GM23338 (cell line): Measurements from ENCODE around the gene TTLL8. TPM values are rescaled to one million over a fixed set of nuclear protein-coding genes. Genes with fewer than 3 reads are reported as not detected.

Experiments
- ATAC-seq: fragments of 200-7000 bp; cut with Tn5 transposase; 3 replicates; pipeline ENCODE4 v1.9.1; 2020
- DNase-seq: peaks from one replicate; pipeline ENCODE4 v3.0.0-alpha.2; 2015; ENCODE audit warnings: low spot score
- H2AFZ ChIP-seq: fragments of 200-600 bp; sonication (generic); 2 replicates; pipeline ENCODE4 v1.8.0; 2016; ENCODE audit warnings: antibody characterized with exemption, mild to moderate bottlenecking, moderate library complexity
- H3F3A ChIP-seq: fragments of 200-600 bp; sonication (generic); replicated peaks from 2 replicates; pipeline ENCODE4 v1.8.0; 2017; ENCODE audit warnings: antibody characterized with exemption, mixed run types, low read depth
- H3K27ac ChIP-seq: fragments of 200-600 bp; sonication (generic); 2 replicates; pipeline ENCODE4 v1.6.1; 2016; ENCODE audit warnings: low read depth
- H3K27me3 ChIP-seq: fragments of 200-600 bp; sonication (generic); 2 replicates; pipeline ENCODE4 v1.8.0; 2016; ENCODE audit warnings: mild to moderate bottlenecking, mixed run types, moderate library complexity; ENCODE audit not compliant: insufficient read depth
- H3K36me3 ChIP-seq: fragments of 200-600 bp; sonication (generic); 2 replicates; pipeline ENCODE4 v1.8.0; 2016; ENCODE audit warnings: mild to moderate bottlenecking; ENCODE audit not compliant: insufficient read depth
- H3K4me1 ChIP-seq: fragments of 200-600 bp; sonication (generic); 2 replicates; pipeline ENCODE4 v1.8.0; 2016; ENCODE audit warnings: mild to moderate bottlenecking, moderate library complexity; ENCODE audit not compliant: insufficient read depth
- H3K4me2 ChIP-seq: fragments of 200-600 bp; sonication (generic); 2 replicates; pipeline ENCODE4 v1.7.1; 2017; ENCODE audit warnings: mixed run types
- H3K4me3 ChIP-seq: fragments of 200-600 bp; sonication (generic); 2 replicates; pipeline ENCODE4 v1.6.1; 2016; ENCODE audit warnings: mixed run types
- H3K79me2 ChIP-seq: fragments of 200-600 bp; sonication (generic); replicated peaks from 2 replicates; pipeline ENCODE4 v1.8.0; 2017; ENCODE audit warnings: mild to moderate bottlenecking; ENCODE audit not compliant: insufficient read depth
- H3K9me2 ChIP-seq: fragments of 200-600 bp; sonication (generic); 2 replicates; pipeline ENCODE4 v1.8.0; 2017; ENCODE audit not compliant: insufficient read depth
- H4K20me1 ChIP-seq: fragments of 200-600 bp; sonication (generic); replicated peaks from 2 replicates; pipeline ENCODE4 v1.8.0; 2017; ENCODE audit warnings: mild to moderate bottlenecking; ENCODE audit not compliant: insufficient read depth
- H3K27ac Mint-ChIP-seq: 2 replicates; pipeline ENCODE4 v1.8.0; 2020; ENCODE audit warnings: inconsistent platforms, mild to moderate bottlenecking, moderate library complexity, mixed read lengths
- H3K27me3 Mint-ChIP-seq: 3 replicates; pipeline ENCODE4 v1.8.0; 2022; ENCODE audit warnings: low read depth, mild to moderate bottlenecking, moderate library complexity, mixed read lengths, inconsistent platforms; ENCODE audit not compliant: insufficient read depth, poor library complexity
- H3K36me3 Mint-ChIP-seq: 3 replicates; pipeline ENCODE4 v1.8.0; 2021; ENCODE audit warnings: low read depth, mild to moderate bottlenecking, inconsistent platforms, moderate library complexity, mixed read lengths
- H3K4me1 Mint-ChIP-seq: 3 replicates; pipeline ENCODE4 v1.8.0; 2020; ENCODE audit warnings: mild to moderate bottlenecking, inconsistent platforms, mixed read lengths
- H3K4me3 Mint-ChIP-seq: 3 replicates; pipeline ENCODE4 v1.8.0; 2021; ENCODE audit warnings: moderate library complexity, mild to moderate bottlenecking, inconsistent platforms, mixed read lengths
- H3K9me3 Mint-ChIP-seq: 3 replicates; pipeline ENCODE4 v1.8.0; 2020; ENCODE audit warnings: moderate library complexity, mild to moderate bottlenecking, inconsistent platforms, mixed read lengths
- CREB1 ChIP-seq: fragments of 250-450 bp; sonication (Bioruptor Pico); IDR thresholded peaks from 2 replicates; pipeline ENCODE4 v1.5.0; 2020; ENCODE audit warnings: low read depth, mild to moderate bottlenecking, moderate library complexity
- EZH2 ChIP-seq: fragments of 200-600 bp; sonication (generic); IDR thresholded peaks from one replicate; pipeline ENCODE4 v1.8.0; 2017; ENCODE audit warnings: antibody characterized with exemption, mild to moderate bottlenecking, low read depth; ENCODE audit not compliant: unreplicated experiment
- JUNB ChIP-seq: IDR thresholded peaks from one replicate; pipeline ENCODE4 v1.6.1; 2016; ENCODE audit warnings: antibody characterized with exemption; ENCODE audit not compliant: unreplicated experiment
- POLR2AphosphoS5 ChIP-seq: IDR thresholded peaks from 2 replicates; pipeline ENCODE4 v1.6.1; 2016; ENCODE audit warnings: antibody characterized with exemption, low read depth
- STAT1 ChIP-seq: IDR thresholded peaks from one replicate; pipeline ENCODE4 v1.6.1; 2016; ENCODE audit warnings: antibody characterized with exemption; ENCODE audit not compliant: unreplicated experiment
- ZNF114 ChIP-seq: fragments of 250-450 bp; sonication (Bioruptor Pico); IDR thresholded peaks from 2 replicates; pipeline ENCODE4 v1.5.0; 2020; ENCODE audit warnings: mild to moderate bottlenecking, moderate library complexity
- ZNF331 ChIP-seq: fragments of 250-450 bp; sonication (Bioruptor Pico); IDR thresholded peaks from 2 replicates; pipeline ENCODE4 v1.5.0; 2020; ENCODE audit warnings: low read depth, mild to moderate bottlenecking, moderate library complexity
- polyA plus RNA-seq: library from polyadenylated mRNA; unstranded; fragments of >200 nt; fragmentation: Nextera tagmentation; extraction: Ambion mirVana; gene quantifications from 2 replicates; pipeline ENCODE4 v1.2.1, GENCODE V29; 2016
- total RNA-seq: library from RNA; depleted of rRNA; stranded (reverse); fragments of >200 nt; shearing (Covaris generic); gene quantifications from 2 replicates; pipeline ENCODE4 v1.2.3, GENCODE V29; 2014
- TF ChIP-seq, protein P1 (sequence below), 2 experiments: fragments of 200-600 bp in 1 of 2; sonication (generic) in 1 of 2; conservative IDR thresholded peaks; 2 replicates each; pipeline versions ENCODE4 v1.5.1 to v1.6.1; 2016 to 2017; ENCODE audit warnings: antibody characterized with exemption in 2 of 2, low read depth in 2 of 2, mild to moderate bottlenecking in 2 of 2, moderate library complexity in 1 of 2
- TF ChIP-seq, protein P2 (sequence below): IDR thresholded peaks from one replicate; pipeline ENCODE4 v1.6.1; 2018; ENCODE audit warnings: antibody characterized with exemption; ENCODE audit not compliant: unreplicated experiment
- TF ChIP-seq, protein P3 (sequence below): fragments of 250-450 bp; sonication (Bioruptor Pico); IDR thresholded peaks from 2 replicates; pipeline ENCODE4 v1.5.0; 2020; ENCODE audit warnings: mild to moderate bottlenecking, moderate library complexity

The TTLL8 gene
- total and polyA plus RNA-seq, 2 experiments from 2014 or later, result not detected

DNA sequence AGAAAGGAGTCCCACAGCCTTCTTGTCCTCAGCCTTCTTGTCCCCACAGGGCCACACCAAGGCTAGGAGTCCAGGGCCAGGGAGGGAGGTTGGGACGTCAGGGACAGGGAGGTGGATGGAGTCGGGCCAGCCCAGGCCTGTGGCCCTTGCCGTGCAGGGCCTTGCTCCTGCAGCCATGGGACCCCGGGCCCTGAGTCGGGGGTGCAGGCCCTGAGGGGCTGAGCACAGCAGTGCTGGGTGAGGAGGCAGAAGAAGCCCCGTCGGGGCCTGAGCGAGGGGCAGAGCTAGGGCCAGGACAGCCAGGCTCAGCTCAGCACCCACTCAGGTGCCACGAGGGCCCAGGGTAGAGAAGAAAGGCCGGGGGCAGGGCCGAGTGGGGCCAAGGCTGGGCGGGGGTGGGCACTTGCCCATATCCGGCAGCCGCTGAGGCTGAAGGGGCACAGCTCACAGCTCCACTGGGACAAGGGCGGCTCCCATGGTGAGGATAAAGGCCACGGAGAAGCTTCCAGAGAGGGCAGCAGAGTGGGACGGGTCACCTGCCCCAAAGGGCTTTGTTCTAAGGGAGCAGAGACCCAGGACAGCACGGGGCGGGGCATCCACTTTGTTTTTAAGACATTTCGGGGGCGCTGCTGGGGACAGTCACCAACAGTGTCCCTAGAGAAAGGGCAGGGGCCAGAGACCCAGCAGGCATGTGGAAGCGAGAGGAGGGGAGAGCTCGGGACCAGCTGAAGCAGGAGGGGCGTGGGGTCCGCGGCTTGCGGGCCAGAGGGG lies 23.5 kb upstream of the TTLL8 start:
- no peaks in the 10 kb centered on the region for H3K9me3 Mint-ChIP-seq
- no peak for TF ChIP-seq CREB1 (CRISPR knock-in tag)
- no peak overlapping the region for H3K4me3 ChIP-seq
- no peaks in the 10 kb centered on the region for H3K36me3 ChIP-seq
- no peak overlapping the region for H3K27ac ChIP-seq
- no peak overlapping the region for H3K4me2 ChIP-seq
- H3K27me3 ChIP-seq, result no peaks in the 10 kb centered on the region
- H4K20me1 ChIP-seq, result no peaks in the 10 kb centered on the region
- no peak overlapping the region for H3K27ac Mint-ChIP-seq
- H3K36me3 Mint-ChIP-seq, result no peaks in the 10 kb centered on the region
- DNase-seq, result no peak
- H3K27me3 Mint-ChIP-seq, result peaks cover 17% of the 10 kb centered on the region
- H3K4me1 ChIP-seq, result no peaks in the 10 kb centered on the region; the same call in 1 of the 2 replicates
- no peaks in the 10 kb centered on the region for H3F3A ChIP-seq
- no peak for ATAC-seq
- peak overlapping the region; percentile 86; the same call in 1 of the 2 replicates for H2AFZ ChIP-seq
- no peak overlapping the region for H3K4me3 Mint-ChIP-seq
- no peaks in the 10 kb centered on the region for H3K79me2 ChIP-seq
- H3K4me1 Mint-ChIP-seq, result peaks cover 10% of the 10 kb centered on the region
- no peaks in the 10 kb centered on the region for H3K9me2 ChIP-seq

DNA sequence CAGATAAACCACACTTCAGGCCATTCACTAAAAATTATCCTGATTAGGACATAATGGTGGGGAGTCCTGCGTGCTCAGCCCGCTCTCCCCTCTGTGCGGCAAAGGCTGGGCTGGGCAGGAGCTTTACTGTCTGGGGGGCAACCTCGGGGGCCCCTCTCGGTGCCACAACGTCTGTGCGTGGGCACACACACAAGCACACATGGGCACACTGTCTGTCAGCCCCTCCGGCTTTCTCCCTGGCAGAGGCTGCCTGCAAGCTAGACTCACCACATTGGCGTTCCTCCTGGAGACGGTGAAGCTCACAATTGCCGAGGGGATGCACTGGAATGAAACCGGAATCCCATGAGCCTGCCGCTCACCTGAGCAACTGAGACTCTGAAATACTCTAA lies 22.0 kb upstream of the TTLL8 start:
- peaks cover 17% of the 10 kb centered on the region for H3K27me3 Mint-ChIP-seq
- ATAC-seq, result no peak
- H3K4me2 ChIP-seq, result no peak overlapping the region
- H3K9me2 ChIP-seq, result no peaks in the 10 kb centered on the region
- no peak overlapping the region for H3K27ac ChIP-seq
- H4K20me1 ChIP-seq, result no peaks in the 10 kb centered on the region
- peaks cover 10% of the 10 kb centered on the region for H3K4me1 Mint-ChIP-seq
- no peaks in the 10 kb centered on the region for H3K79me2 ChIP-seq
- H3K4me1 ChIP-seq, result no peaks in the 10 kb centered on the region
- H3K4me3 Mint-ChIP-seq, result no peak overlapping the region
- H3K36me3 Mint-ChIP-seq, result no peaks in the 10 kb centered on the region
- H3F3A ChIP-seq, result no peaks in the 10 kb centered on the region
- H3K4me3 ChIP-seq, result no peak overlapping the region
- no peak for DNase-seq
- H2AFZ ChIP-seq, result 0 out of 2 replicates have a peak overlapping the region, but pooled peaks have one; percentile 14
- H3K9me3 Mint-ChIP-seq, result no peaks in the 10 kb centered on the region
- H3K27me3 ChIP-seq, result no peaks in the 10 kb centered on the region
- H3K36me3 ChIP-seq, result no peaks in the 10 kb centered on the region
- H3K27ac Mint-ChIP-seq, result no peak overlapping the region
- TF ChIP-seq, protein P1, sequence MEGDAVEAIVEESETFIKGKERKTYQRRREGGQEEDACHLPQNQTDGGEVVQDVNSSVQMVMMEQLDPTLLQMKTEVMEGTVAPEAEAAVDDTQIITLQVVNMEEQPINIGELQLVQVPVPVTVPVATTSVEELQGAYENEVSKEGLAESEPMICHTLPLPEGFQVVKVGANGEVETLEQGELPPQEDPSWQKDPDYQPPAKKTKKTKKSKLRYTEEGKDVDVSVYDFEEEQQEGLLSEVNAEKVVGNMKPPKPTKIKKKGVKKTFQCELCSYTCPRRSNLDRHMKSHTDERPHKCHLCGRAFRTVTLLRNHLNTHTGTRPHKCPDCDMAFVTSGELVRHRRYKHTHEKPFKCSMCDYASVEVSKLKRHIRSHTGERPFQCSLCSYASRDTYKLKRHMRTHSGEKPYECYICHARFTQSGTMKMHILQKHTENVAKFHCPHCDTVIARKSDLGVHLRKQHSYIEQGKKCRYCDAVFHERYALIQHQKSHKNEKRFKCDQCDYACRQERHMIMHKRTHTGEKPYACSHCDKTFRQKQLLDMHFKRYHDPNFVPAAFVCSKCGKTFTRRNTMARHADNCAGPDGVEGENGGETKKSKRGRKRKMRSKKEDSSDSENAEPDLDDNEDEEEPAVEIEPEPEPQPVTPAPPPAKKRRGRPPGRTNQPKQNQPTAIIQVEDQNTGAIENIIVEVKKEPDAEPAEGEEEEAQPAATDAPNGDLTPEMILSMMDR (conservative IDR thresholded peaks at IDR 0.05; ENCODE audit: low read depth in 2 of 2), result no peak
- TF ChIP-seq POLR2AphosphoS5 (no peak), ZNF331 (CRISPR knock-in tag) (no peak), ZNF114 (CRISPR knock-in tag) (no peak), EZH2 (no peak), STAT1 (no peak), CREB1 (CRISPR knock-in tag) (no peak), JUNB (no peak)
- TF ChIP-seq, protein P2, sequence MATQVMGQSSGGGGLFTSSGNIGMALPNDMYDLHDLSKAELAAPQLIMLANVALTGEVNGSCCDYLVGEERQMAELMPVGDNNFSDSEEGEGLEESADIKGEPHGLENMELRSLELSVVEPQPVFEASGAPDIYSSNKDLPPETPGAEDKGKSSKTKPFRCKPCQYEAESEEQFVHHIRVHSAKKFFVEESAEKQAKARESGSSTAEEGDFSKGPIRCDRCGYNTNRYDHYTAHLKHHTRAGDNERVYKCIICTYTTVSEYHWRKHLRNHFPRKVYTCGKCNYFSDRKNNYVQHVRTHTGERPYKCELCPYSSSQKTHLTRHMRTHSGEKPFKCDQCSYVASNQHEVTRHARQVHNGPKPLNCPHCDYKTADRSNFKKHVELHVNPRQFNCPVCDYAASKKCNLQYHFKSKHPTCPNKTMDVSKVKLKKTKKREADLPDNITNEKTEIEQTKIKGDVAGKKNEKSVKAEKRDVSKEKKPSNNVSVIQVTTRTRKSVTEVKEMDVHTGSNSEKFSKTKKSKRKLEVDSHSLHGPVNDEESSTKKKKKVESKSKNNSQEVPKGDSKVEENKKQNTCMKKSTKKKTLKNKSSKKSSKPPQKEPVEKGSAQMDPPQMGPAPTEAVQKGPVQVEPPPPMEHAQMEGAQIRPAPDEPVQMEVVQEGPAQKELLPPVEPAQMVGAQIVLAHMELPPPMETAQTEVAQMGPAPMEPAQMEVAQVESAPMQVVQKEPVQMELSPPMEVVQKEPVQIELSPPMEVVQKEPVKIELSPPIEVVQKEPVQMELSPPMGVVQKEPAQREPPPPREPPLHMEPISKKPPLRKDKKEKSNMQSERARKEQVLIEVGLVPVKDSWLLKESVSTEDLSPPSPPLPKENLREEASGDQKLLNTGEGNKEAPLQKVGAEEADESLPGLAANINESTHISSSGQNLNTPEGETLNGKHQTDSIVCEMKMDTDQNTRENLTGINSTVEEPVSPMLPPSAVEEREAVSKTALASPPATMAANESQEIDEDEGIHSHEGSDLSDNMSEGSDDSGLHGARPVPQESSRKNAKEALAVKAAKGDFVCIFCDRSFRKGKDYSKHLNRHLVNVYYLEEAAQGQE, result no peak
- TF ChIP-seq, protein P3, sequence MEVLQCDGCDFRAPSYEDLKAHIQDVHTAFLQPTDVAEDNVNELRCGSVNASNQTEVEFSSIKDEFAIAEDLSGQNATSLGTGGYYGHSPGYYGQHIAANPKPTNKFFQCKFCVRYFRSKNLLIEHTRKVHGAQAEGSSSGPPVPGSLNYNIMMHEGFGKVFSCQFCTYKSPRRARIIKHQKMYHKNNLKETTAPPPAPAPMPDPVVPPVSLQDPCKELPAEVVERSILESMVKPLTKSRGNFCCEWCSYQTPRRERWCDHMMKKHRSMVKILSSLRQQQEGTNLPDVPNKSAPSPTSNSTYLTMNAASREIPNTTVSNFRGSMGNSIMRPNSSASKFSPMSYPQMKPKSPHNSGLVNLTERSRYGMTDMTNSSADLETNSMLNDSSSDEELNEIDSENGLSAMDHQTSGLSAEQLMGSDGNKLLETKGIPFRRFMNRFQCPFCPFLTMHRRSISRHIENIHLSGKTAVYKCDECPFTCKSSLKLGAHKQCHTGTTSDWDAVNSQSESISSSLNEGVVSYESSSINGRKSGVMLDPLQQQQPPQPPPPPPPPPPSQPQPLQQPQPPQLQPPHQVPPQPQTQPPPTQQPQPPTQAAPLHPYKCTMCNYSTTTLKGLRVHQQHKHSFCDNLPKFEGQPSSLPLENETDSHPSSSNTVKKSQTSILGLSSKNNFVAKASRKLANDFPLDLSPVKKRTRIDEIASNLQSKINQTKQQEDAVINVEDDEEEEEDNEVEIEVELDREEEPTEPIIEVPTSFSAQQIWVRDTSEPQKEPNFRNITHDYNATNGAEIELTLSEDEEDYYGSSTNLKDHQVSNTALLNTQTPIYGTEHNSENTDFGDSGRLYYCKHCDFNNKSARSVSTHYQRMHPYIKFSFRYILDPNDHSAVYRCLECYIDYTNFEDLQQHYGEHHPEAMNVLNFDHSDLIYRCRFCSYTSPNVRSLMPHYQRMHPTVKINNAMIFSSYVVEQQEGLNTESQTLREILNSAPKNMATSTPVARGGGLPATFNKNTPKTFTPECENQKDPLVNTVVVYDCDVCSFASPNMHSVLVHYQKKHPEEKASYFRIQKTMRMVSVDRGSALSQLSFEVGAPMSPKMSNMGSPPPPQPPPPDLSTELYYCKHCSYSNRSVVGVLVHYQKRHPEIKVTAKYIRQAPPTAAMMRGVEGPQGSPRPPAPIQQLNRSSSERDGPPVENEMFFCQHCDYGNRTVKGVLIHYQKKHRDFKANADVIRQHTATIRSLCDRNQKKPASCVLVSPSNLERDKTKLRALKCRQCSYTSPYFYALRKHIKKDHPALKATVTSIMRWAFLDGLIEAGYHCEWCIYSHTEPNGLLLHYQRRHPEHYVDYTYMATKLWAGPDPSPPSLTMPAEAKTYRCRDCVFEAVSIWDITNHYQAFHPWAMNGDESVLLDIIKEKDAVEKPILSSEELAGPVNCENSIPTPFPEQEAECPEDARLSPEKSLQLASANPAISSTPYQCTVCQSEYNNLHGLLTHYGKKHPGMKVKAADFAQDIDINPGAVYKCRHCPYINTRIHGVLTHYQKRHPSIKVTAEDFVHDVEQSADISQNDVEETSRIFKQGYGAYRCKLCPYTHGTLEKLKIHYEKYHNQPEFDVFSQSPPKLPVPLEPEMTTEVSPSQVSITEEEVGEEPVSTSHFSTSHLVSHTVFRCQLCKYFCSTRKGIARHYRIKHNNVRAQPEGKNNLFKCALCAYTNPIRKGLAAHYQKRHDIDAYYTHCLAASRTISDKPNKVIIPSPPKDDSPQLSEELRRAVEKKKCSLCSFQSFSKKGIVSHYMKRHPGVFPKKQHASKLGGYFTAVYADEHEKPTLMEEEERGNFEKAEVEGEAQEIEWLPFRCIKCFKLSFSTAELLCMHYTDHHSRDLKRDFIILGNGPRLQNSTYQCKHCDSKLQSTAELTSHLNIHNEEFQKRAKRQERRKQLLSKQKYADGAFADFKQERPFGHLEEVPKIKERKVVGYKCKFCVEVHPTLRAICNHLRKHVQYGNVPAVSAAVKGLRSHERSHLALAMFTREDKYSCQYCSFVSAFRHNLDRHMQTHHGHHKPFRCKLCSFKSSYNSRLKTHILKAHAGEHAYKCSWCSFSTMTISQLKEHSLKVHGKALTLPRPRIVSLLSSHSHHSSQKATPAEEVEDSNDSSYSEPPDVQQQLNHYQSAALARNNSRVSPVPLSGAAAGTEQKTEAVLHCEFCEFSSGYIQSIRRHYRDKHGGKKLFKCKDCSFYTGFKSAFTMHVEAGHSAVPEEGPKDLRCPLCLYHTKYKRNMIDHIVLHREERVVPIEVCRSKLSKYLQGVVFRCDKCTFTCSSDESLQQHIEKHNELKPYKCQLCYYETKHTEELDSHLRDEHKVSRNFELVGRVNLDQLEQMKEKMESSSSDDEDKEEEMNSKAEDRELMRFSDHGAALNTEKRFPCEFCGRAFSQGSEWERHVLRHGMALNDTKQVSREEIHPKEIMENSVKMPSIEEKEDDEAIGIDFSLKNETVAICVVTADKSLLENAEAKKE, result no peak
